HEK293 (cell line): Measurements from ENCODE around the gene MCM10.

ENCODE experiments used
- ELK4 ChIP-seq: IDR thresholded peaks from 2 replicates; pipeline ENCODE4 v1.6.1; 2011; ENCODE audit warnings: mild to moderate bottlenecking, low read depth, low read length, borderline replicate concordance
- GLI2 ChIP-seq: fragments of 450-650 bp; formaldehyde crosslinking; IDR thresholded peaks from 2 replicates; pipeline ENCODE4; 2017; ENCODE audit warnings: missing biosample characterization, missing genetic modification characterization, low read depth, borderline replicate concordance
- IKZF3 ChIP-seq: fragments of 450-650 bp; IDR thresholded peaks from 2 replicates; pipeline ENCODE4 v1.5.0; 2018; ENCODE audit warnings: missing biosample characterization, mild to moderate bottlenecking, missing genetic modification characterization, moderate library complexity
- KLF1 ChIP-seq: fragments of 450-650 bp; formaldehyde crosslinking; IDR thresholded peaks from 2 replicates; pipeline ENCODE4 v1.5.1; 2016; ENCODE audit warnings: missing biosample characterization, missing genetic modification characterization
- PRDM6 ChIP-seq: fragments of 450-650 bp; formaldehyde crosslinking; IDR thresholded peaks from 2 replicates; pipeline ENCODE4 v1.5.1; 2017; ENCODE audit warnings: missing biosample characterization, missing genetic modification characterization
- REPIN1 ChIP-seq: fragments of 450-650 bp; formaldehyde crosslinking; IDR thresholded peaks from 2 replicates; pipeline ENCODE4 v1.5.1; 2017; ENCODE audit warnings: missing biosample characterization, missing genetic modification characterization, low read depth
- SETDB1 ChIP-seq: IDR thresholded peaks from one replicate; pipeline ENCODE4 v1.6.1; 2017; ENCODE audit warnings: mild to moderate bottlenecking, low read length, moderate library complexity, mixed read lengths; ENCODE audit not compliant: insufficient read length
- SP3 ChIP-seq: fragments of 450-650 bp; formaldehyde crosslinking; IDR thresholded peaks from 2 replicates; pipeline ENCODE4 v1.5.1; 2016; ENCODE audit warnings: missing biosample characterization, missing genetic modification characterization
- TRIM28 ChIP-seq: IDR thresholded peaks from 2 replicates; pipeline ENCODE4 v1.6.1; 2011; ENCODE audit warnings: low read length, control low read depth, borderline replicate concordance
- YY2 ChIP-seq: fragments of 450-650 bp; formaldehyde crosslinking; IDR thresholded peaks from 2 replicates; pipeline ENCODE4 v1.5.1; 2016; ENCODE audit warnings: missing biosample characterization, missing genetic modification characterization
- ZBTB17 ChIP-seq: fragments of 450-650 bp; formaldehyde crosslinking; IDR thresholded peaks from 2 replicates; pipeline ENCODE4 v1.5.1; 2016; ENCODE audit warnings: missing biosample characterization, missing genetic modification characterization
- ZBTB26 ChIP-seq: fragments of 450-650 bp; formaldehyde crosslinking; optimal IDR thresholded peaks from 2 replicates; pipeline ENCODE3; 2016; ENCODE audit warnings: missing biosample characterization, mild to moderate bottlenecking, missing genetic modification characterization
- ZFP37 ChIP-seq: fragments of 450-650 bp; formaldehyde crosslinking; IDR thresholded peaks from 2 replicates; pipeline ENCODE4 v1.5.1; 2016; ENCODE audit warnings: missing biosample characterization, missing genetic modification characterization
- ZIC2 ChIP-seq: fragments of 450-650 bp; formaldehyde crosslinking; IDR thresholded peaks from 2 replicates; pipeline ENCODE4 v1.5.1; 2016; ENCODE audit warnings: missing biosample characterization, missing genetic modification characterization
- ZNF121 ChIP-seq: fragments of 450-650 bp; formaldehyde crosslinking; IDR thresholded peaks from 2 replicates; pipeline ENCODE4 v1.5.1; 2016; ENCODE audit warnings: missing biosample characterization, missing genetic modification characterization
- ZNF138 ChIP-seq: fragments of 450-650 bp; formaldehyde crosslinking; IDR thresholded peaks from 2 replicates; pipeline ENCODE4 v1.5.1; 2016; ENCODE audit warnings: missing biosample characterization, missing genetic modification characterization, borderline replicate concordance
- ZNF140 ChIP-seq: fragments of 450-650 bp; formaldehyde crosslinking; IDR thresholded peaks from 2 replicates; pipeline ENCODE4 v1.5.1; 2016; ENCODE audit warnings: missing biosample characterization, missing genetic modification characterization
- ZNF157 ChIP-seq: fragments of 450-650 bp; formaldehyde crosslinking; IDR thresholded peaks from 2 replicates; pipeline ENCODE4 v1.5.1; 2016; ENCODE audit warnings: missing biosample characterization, missing genetic modification characterization
- ZNF2 ChIP-seq: fragments of 450-650 bp; formaldehyde crosslinking; IDR thresholded peaks from 2 replicates; pipeline ENCODE4 v1.5.1; 2016; ENCODE audit warnings: missing biosample characterization, missing genetic modification characterization
- ZNF202 ChIP-seq: fragments of 450-650 bp; formaldehyde crosslinking; IDR thresholded peaks from 2 replicates; pipeline ENCODE4 v1.5.1; 2016; ENCODE audit warnings: missing biosample characterization, missing genetic modification characterization, borderline replicate concordance
- ZNF311 ChIP-seq: fragments of 450-650 bp; formaldehyde crosslinking; IDR thresholded peaks from 2 replicates; pipeline ENCODE4 v1.5.1; 2017; ENCODE audit warnings: missing biosample characterization, missing genetic modification characterization, borderline replicate concordance
- ZNF473 ChIP-seq: fragments of 450-650 bp; formaldehyde crosslinking; IDR thresholded peaks from 2 replicates; pipeline ENCODE4 v1.5.1; 2017; ENCODE audit warnings: missing biosample characterization, missing genetic modification characterization
- ZNF513 ChIP-seq: fragments of 450-650 bp; IDR thresholded peaks from 2 replicates; pipeline ENCODE4 v1.5.1; 2018; ENCODE audit warnings: missing biosample characterization, missing genetic modification characterization
- ZNF621 ChIP-seq: fragments of 450-650 bp; formaldehyde crosslinking; IDR thresholded peaks from 2 replicates; pipeline ENCODE4 v1.5.1; 2017; ENCODE audit warnings: missing biosample characterization, missing genetic modification characterization
- ZNF747 ChIP-seq: fragments of 450-650 bp; formaldehyde crosslinking; IDR thresholded peaks from 2 replicates; pipeline ENCODE4 v1.5.1; 2016; ENCODE audit warnings: missing biosample characterization, missing genetic modification characterization
- ZNF776 ChIP-seq: fragments of 450-650 bp; formaldehyde crosslinking; IDR thresholded peaks from 2 replicates; pipeline ENCODE4 v1.5.0; 2017; ENCODE audit warnings: missing biosample characterization, missing genetic modification characterization, borderline replicate concordance
- ZNF791 ChIP-seq: fragments of 450-650 bp; formaldehyde crosslinking; IDR thresholded peaks from 2 replicates; pipeline ENCODE4 v1.5.1; 2016; ENCODE audit warnings: missing biosample characterization, missing genetic modification characterization
- TF ChIP-seq, protein P1 (sequence below): fragments of 450-650 bp; formaldehyde crosslinking; conservative IDR thresholded peaks from 2 replicates; pipeline ENCODE4 v1.5.1; 2016; ENCODE audit warnings: low read depth, missing biosample characterization, missing genetic modification characterization
- TF ChIP-seq, protein P2 (sequence below): fragments of 450-650 bp; formaldehyde crosslinking; IDR thresholded peaks from 2 replicates; pipeline ENCODE4 v1.5.1; 2016; ENCODE audit warnings: missing biosample characterization, missing genetic modification characterization

MCM10 gene

GRCh38 chr10:13160934-13161856 lies at the start of gene MCM10 (continued):
- TF ChIP-seq REPIN1 (tag by site-specific recombination): no peak
- TF ChIP-seq, protein P1, sequence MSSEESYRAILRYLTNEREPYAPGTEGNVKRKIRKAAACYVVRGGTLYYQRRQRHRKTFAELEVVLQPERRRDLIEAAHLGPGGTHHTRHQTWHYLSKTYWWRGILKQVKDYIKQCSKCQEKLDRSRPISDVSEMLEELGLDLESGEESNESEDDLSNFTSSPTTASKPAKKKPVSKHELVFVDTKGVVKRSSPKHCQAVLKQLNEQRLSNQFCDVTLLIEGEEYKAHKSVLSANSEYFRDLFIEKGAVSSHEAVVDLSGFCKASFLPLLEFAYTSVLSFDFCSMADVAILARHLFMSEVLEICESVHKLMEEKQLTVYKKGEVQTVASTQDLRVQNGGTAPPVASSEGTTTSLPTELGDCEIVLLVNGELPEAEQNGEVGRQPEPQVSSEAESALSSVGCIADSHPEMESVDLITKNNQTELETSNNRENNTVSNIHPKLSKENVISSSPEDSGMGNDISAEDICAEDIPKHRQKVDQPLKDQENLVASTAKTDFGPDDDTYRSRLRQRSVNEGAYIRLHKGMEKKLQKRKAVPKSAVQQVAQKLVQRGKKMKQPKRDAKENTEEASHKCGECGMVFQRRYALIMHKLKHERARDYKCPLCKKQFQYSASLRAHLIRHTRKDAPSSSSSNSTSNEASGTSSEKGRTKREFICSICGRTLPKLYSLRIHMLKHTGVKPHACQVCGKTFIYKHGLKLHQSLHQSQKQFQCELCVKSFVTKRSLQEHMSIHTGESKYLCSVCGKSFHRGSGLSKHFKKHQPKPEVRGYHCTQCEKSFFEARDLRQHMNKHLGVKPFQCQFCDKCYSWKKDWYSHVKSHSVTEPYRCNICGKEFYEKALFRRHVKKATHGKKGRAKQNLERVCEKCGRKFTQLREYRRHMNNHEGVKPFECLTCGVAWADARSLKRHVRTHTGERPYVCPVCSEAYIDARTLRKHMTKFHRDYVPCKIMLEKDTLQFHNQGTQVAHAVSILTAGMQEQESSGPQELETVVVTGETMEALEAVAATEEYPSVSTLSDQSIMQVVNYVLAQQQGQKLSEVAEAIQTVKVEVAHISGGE: peak; percentile 65
- no peak for TF ChIP-seq ZNF157
- peak; percentile 66 for TF ChIP-seq KLF1 (tag by site-specific recombination)
- peak; percentile 89 for TF ChIP-seq SP3 (tag by site-specific recombination)
- no peak for TF ChIP-seq ZNF311 (tag by site-specific recombination)
- no peak for TF ChIP-seq TRIM28
- TF ChIP-seq YY2 (tag by site-specific recombination): no peak
- TF ChIP-seq GLI2: no peak
- no peak for TF ChIP-seq ZIC2
- peak; percentile 94 for TF ChIP-seq IKZF3 (tag by site-specific recombination)
- TF ChIP-seq ZNF138 (tag by site-specific recombination): no peak
- no peak for TF ChIP-seq ZNF140 (tag by site-specific recombination)
- peak; percentile 86 for TF ChIP-seq ZBTB17 (tag by site-specific recombination)
- TF ChIP-seq ZNF513 (tag by site-specific recombination): no peak
- no peak for TF ChIP-seq SETDB1
- TF ChIP-seq ZNF2 (tag by site-specific recombination): no peak
- no peak for TF ChIP-seq ZNF121 (tag by site-specific recombination)
- TF ChIP-seq ZNF747 (tag by site-specific recombination): no peak
- TF ChIP-seq ZNF621 (tag by site-specific recombination): no peak
- TF ChIP-seq ZNF473 (tag by site-specific recombination): no peak
- TF ChIP-seq, protein P2, sequence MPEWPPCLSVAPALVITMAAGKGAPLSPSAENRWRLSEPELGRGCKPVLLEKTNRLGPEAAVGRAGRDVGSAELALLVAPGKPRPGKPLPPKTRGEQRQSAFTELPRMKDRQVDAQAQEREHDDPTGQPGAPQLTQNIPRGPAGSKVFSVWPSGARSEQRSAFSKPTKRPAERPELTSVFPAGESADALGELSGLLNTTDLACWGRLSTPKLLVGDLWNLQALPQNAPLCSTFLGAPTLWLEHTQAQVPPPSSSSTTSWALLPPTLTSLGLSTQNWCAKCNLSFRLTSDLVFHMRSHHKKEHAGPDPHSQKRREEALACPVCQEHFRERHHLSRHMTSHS (tag by site-specific recombination): no peak
- no peak for TF ChIP-seq ZNF776 (tag by site-specific recombination)
- no peak for TF ChIP-seq ZNF791 (tag by site-specific recombination)
- TF ChIP-seq PRDM6 (tag by site-specific recombination): no peak
- no peak for TF ChIP-seq ELK4
- peak; percentile 97 for TF ChIP-seq ZBTB26
- TF ChIP-seq ZFP37 (tag by site-specific recombination): peak; percentile 65; the same call in 1 of the 2 replicates
- TF ChIP-seq ZNF202 (tag by site-specific recombination): no peak
